GM21786 (cell line): Measurements from ENCODE around the gene PLEKHF1.
"Not testable (repeated sequence)": the region's sequence is repeated elsewhere in the genome, so short reads cannot be mapped to it uniquely, and the experiment has no call there.

Experiments
- ATAC-seq: cut with Tn5 transposase; IDR thresholded peaks from one replicate; pipeline ENCODE4 v1.9.1; 2021; ENCODE audit not compliant: unreplicated experiment

The PLEKHF1 gene

GRCh38 chr19:29697523-29698261 lies 32.4 kb downstream of the PLEKHF1 start:
- no peak for ATAC-seq

GRCh38 chr19:29699861-29700260 lies 34.6 kb downstream of the PLEKHF1 start:
- ATAC-seq = no peak

- ATAC-seq = no peak
Observed at GRCh38 chr19:29700498-29700897, 35.2 kb downstream of the PLEKHF1 start.

GRCh38 chr19:29702161-29702962 lies 37.1 kb downstream of the PLEKHF1 start:
- no peak for ATAC-seq

- no peak for ATAC-seq
Observed at GRCh38 chr19:29702963-29703320, 37.7 kb downstream of the PLEKHF1 start.

- ATAC-seq = peak; percentile 65
Observed at GRCh38 chr19:29704562-29705558, 39.6 kb downstream of the PLEKHF1 start.

- no peak for ATAC-seq
Observed at GRCh38 chr19:29705706-29706105, 40.4 kb downstream of the PLEKHF1 start.

- no peak for ATAC-seq
Observed at GRCh38 chr19:29706635-29707034, 41.4 kb downstream of the PLEKHF1 start.

GRCh38 chr19:29708554-29709439 lies 43.5 kb downstream of the PLEKHF1 start:
- ATAC-seq = no peak

- ATAC-seq = not testable (repeated sequence)
Observed at GRCh38 chr19:29709440-29709798, 44.2 kb downstream of the PLEKHF1 start.

- no peak for ATAC-seq
Observed at GRCh38 chr19:29711584-29712132, 46.4 kb downstream of the PLEKHF1 start.

GRCh38 chr19:29712744-29713516 lies 47.7 kb downstream of the PLEKHF1 start:
- no peak for ATAC-seq

- ATAC-seq = peak; percentile 15
Observed at GRCh38 chr19:29714371-29714952, 49.2 kb downstream of the PLEKHF1 start.

GRCh38 chr19:29714953-29715700 lies 49.9 kb downstream of the PLEKHF1 start, which contains the start of gene C19orf12:
Gene C19orf12, minus strand, starts transcription at chr19:29715261. Its CDS starts 6,848 bp downstream, at chr19:29708413.
- peak; percentile 69 for ATAC-seq

- no peak for ATAC-seq
Observed at GRCh38 chr19:29715701-29716581, 50.7 kb downstream of the PLEKHF1 start.

GRCh38 chr19:29717051-29717450 lies 51.8 kb downstream of the PLEKHF1 start:
- no peak for ATAC-seq

- ATAC-seq = no peak
Observed at GRCh38 chr19:29724102-29724641, 58.9 kb downstream of the PLEKHF1 start.
